Kidney (tissue), 14 donors: Measurements from ENCODE around the gene CPAMD8. TPM values are rescaled to one million over a fixed set of nuclear protein-coding genes. Genes with fewer than 3 reads are reported as not detected.

Experiments
- DNase-seq, 5 donors: peaks; one replicate each; pipeline ENCODE4 v3.0.0-alpha.2; 2013 to 2020
- FAIRE-seq: peaks from 2 replicates; lab custom pipeline; 2012; peaks lifted over from hg19 to GRCh38; lab: Jason Lieb, UNC
- H3K27ac ChIP-seq, 2 donors: one replicate each; pipeline ENCODE4 v1.7.0; 2013; ENCODE audit warnings: low read depth in 2 of 2, low read length in 2 of 2, inconsistent platforms in 1 of 2
- H3K27me3 ChIP-seq: one replicate; pipeline ENCODE4 v1.7.1; 2013; ENCODE audit warnings: low read length, inconsistent platforms; ENCODE audit not compliant: control insufficient read depth, insufficient read depth
- H3K36me3 ChIP-seq, 3 donors: one replicate each; pipeline versions ENCODE4 v1.7.0 to v1.7.1; 2013; ENCODE audit warnings: low read length in 3 of 3, control low read depth in 1 of 3, inconsistent platforms in 1 of 3; ENCODE audit not compliant: insufficient read depth in 3 of 3, control insufficient read depth in 2 of 3
- H3K4me1 ChIP-seq, 3 donors: one replicate each; pipeline versions ENCODE4 v1.7.0 to v1.7.1; 2013; ENCODE audit warnings: low read length in 3 of 3, inconsistent platforms in 1 of 3, low read depth in 1 of 3; ENCODE audit not compliant: control insufficient read depth in 2 of 3, insufficient read depth in 2 of 3
- H3K4me3 ChIP-seq, 3 donors: one replicate each; pipeline versions ENCODE4 v1.7.0 to v1.8.1; 2013; ENCODE audit warnings: low read length in 3 of 3, control low read depth in 1 of 3, inconsistent platforms in 1 of 3
- H3K9ac ChIP-seq, 3 donors: one replicate each; pipeline versions ENCODE4 v1.7.0 to v1.7.1; 2013; ENCODE audit warnings: low read length in 3 of 3, control low read depth in 1 of 3, inconsistent platforms in 1 of 3
- H3K9me3 ChIP-seq, 3 donors: one replicate each; pipeline versions ENCODE4 v1.7.0 to v1.7.1; 2013; ENCODE audit warnings: low read length in 3 of 3, control low read depth in 1 of 3, inconsistent platforms in 1 of 3; ENCODE audit not compliant: control insufficient read depth in 2 of 3, insufficient read depth in 1 of 3
- intact Hi-C: fragments of 100-400 bp; cut with DNase I; formaldehyde crosslinking; loops from one replicate; pipeline ENCODE4 v1.11.1; 2022
- polyA plus RNA-seq: library from polyadenylated mRNA; stranded (reverse); fragments of 350-450 nt; fragmentation: Illumina TruSeq; extraction: RNeasy Lipid Tissue Mini Kit (QIAGEN cat#74804); gene quantifications from one replicate; pipeline ENCODE4 v1.2.3, GENCODE V29; 2014; ENCODE audit warnings: low read depth, low replicate concordance; ENCODE audit not compliant: insufficient read depth
- total RNA-seq: library from RNA; stranded (reverse); fragmentation: NEBNext Ultra II Directional; extraction: Animal tissue kit (Norgen Biotek cat#: 25700); gene quantifications from one replicate; pipeline ENCODE4 v1.2.1, GENCODE V29; 2021
- TF ChIP-seq, protein P1 (sequence below): IDR thresholded peaks from 3 replicates; pipeline ENCODE4 v1.5.1; 2012; ENCODE audit warnings: mild to moderate bottlenecking, moderate library complexity, borderline replicate concordance; ENCODE audit not compliant: insufficient read depth; ENCODE audit errors: extremely low read depth
- donor health status: control.
- donor health status: control.
- donor health status: control.
- donor health status: control.
- donor health status: control.
- donor health status: DM: yes; HTN: yes; CAD: no.
- donor health status: Normal renal cell carcinoma (clear cell type).

The CPAMD8 gene
- total and polyA plus RNA-seq, 2 donors from 2014 or later, result 22.0 to 64.1 TPM

DNA sequence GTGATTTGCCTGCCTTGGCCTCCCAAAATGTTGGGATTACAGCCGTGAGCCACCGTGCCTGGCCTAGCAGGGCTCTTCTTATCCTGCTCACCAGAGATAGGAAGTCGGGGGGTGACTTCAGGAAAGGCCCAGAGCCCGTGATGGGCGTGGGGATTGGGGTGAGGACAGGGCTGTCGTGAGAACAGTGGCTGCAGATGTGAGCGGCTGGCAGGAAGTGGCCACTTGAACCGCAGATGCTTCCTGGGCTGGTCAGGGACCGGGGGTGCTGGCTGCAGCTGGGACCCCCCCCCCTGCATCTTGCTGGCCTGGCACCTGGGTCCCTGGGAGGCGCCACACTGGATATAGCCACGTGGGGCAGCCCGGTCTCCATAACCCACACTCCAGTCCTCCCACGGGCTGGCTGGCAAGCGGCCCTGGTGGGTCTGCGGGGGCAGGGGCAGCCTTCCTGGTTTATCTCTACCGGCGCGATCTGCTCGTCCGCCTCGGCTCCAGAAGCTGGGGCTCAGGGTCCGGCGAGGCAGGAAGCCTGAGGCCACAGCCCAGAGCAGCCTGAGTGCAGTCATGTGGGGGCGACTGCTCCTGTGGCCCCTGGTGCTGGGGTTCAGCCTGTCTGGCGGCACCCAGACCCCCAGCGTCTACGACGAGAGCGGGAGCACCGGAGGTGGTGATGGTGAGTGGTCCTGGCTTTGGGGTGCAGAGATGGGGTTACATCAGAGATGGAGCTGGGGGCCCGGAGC lies 137.8 kb downstream of the CPAMD8 start, which contains the start of gene F2RL3:
Gene F2RL3, plus strand, starts transcription at position 371 of the 737 bp plus-strand sequence. Its CDS starts 191 bp downstream, at position 562.
- H3K4me1 ChIP-seq, result peaks cover 0 to 2% (median 0%) of the 10 kb centered on the region in 3 donors
- DNase-seq (peak; percentile 38 to 85 (median 76)), FAIRE-seq (no peak)
- H3K27me3 ChIP-seq, result no peaks in the 10 kb centered on the region
- peak within 1 kb of the TSS in 2 of 3 donors; percentile 9 to 39 for H3K4me3 ChIP-seq
- no peaks in the 10 kb centered on the region for H3K36me3 ChIP-seq
- H3K9me3 ChIP-seq, result no peaks in the 10 kb centered on the region
- H3K27ac ChIP-seq, result peak within 1 kb of the TSS; percentile 61 to 63
- H3K9ac ChIP-seq, result peak within 1 kb of the TSS in 1 of 3 donors; percentile 34
- intact Hi-C loops, result no loop called here
- TF ChIP-seq, protein P1, sequence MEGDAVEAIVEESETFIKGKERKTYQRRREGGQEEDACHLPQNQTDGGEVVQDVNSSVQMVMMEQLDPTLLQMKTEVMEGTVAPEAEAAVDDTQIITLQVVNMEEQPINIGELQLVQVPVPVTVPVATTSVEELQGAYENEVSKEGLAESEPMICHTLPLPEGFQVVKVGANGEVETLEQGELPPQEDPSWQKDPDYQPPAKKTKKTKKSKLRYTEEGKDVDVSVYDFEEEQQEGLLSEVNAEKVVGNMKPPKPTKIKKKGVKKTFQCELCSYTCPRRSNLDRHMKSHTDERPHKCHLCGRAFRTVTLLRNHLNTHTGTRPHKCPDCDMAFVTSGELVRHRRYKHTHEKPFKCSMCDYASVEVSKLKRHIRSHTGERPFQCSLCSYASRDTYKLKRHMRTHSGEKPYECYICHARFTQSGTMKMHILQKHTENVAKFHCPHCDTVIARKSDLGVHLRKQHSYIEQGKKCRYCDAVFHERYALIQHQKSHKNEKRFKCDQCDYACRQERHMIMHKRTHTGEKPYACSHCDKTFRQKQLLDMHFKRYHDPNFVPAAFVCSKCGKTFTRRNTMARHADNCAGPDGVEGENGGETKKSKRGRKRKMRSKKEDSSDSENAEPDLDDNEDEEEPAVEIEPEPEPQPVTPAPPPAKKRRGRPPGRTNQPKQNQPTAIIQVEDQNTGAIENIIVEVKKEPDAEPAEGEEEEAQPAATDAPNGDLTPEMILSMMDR, result no peak

DNA sequence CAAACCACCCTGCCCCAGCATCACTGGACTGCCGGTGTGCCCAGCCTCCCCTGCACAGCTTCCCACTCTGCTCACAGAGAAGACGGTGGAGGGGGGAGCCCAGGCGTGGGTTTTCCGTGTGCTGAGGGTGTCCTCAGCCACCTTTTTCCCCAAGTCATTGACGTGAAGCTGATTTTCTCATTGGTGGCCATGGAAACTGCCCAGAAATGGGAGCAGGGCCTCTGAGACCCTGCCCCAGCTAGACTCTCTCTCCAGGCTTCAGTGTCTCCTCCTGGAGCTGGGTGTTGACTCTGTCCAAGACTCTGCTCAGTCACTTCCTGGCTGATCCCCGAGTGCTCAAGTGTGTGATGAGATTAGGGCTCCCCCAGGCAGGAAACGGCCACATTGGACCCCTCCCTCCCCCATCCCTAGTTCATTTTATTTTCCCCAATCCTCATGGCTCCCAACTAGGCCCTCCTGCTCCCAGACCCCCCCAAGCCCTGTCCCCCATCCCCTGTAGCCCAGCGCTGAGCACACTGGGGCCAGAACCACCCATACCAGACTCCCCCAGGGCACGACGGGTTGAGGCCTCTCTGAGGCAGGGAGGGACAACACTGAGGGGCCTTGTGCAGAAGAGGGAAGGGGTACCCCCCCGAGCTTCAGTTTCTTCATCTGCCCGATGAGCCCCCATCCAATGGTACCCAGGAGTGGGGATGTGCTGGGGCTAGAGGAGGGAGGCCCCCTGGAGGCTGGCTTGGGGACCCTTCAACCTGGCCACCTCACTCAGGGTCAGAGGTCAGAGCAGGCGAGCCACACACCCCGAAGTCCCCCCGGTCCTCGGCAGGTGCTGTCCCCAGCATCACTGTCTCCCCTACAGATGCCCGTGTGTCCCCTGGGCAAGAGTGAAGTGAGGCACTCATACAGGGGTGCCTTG lies 139.0 kb downstream of the CPAMD8 start:
- TF ChIP-seq, protein P1, result no peak
- peaks cover 0 to 2% (median 0%) of the 10 kb centered on the region in 3 donors for H3K4me1 ChIP-seq
- FAIRE-seq, result no peak

DNA sequence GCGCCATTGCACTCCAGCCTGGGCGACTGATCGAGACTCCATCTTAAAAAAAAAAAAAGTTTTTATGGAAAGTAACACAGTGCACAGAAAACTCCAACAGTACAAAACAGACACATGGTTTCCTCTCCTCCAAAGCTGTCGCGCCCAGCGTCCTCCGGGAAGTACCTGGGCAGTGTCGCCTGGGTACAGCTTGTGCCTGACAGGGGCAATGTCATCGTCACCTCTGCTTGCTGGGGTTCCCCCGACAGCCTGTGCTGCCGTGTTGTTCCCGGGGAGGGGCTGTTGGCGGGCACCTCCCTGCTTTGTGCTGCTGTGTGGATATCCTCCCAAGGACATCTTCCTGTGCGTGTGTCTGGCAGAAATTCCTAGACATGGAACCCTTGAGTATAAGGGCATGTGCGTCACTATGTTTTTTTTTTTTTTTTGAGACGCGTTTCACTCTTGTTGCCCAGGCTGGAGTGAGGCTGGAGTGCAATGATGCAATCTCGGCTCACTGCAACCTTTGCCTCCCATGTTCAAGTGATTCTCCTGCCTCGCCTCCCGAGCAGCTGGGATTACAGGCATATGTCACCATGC lies 140.2 kb downstream of the CPAMD8 start:
- Histone ChIP-seq H3K27ac (no peak overlapping the region), H3K4me3 (no peak overlapping the region)
- intact Hi-C loops, result no loop called here

More for the DNA sequence above, 139.0 kb downstream of the CPAMD8 start:
- intact Hi-C loops, result no loop called here
- no peak for DNase-seq
- peaks cover 0 to 4% (median 0%) of the 10 kb centered on the region in 3 donors for H3K9me3 ChIP-seq
- H3K27ac ChIP-seq, result peak overlapping the region; percentile 22 to 75
- no peak overlapping the region for H3K4me3 ChIP-seq
- H3K27me3 ChIP-seq, result no peaks in the 10 kb centered on the region
- H3K36me3 ChIP-seq, result no peaks in the 10 kb centered on the region
- H3K9ac ChIP-seq, result no peak overlapping the region

More for the DNA sequence above, 140.2 kb downstream of the CPAMD8 start:
- Histone ChIP-seq H3K9me3 (peaks cover 0 to 16% (median 0%) of the 10 kb centered on the region in 3 donors), H3K4me1 (peaks cover 0 to 2% (median 0%) of the 10 kb centered on the region in 3 donors), H3K36me3 (no peaks in the 10 kb centered on the region), H3K27me3 (no peaks in the 10 kb centered on the region), H3K9ac (no peak overlapping the region)
- TF ChIP-seq, protein P1, result no peak
- FAIRE-seq (no peak), DNase-seq (peak in 2 of 5 donors; percentile 26 to 62)
